ENCODE results near the gene SLC44A5. TPM values are rescaled to one million over a fixed set of nuclear protein-coding genes. Genes with fewer than 3 reads are reported as not detected.
"Not testable (repeated sequence)": the region's sequence is repeated elsewhere in the genome, so short reads cannot be mapped to it uniquely, and the experiment has no call there.

The SLC44A5 gene
- total RNA-seq, 1 donor from 2014 or later, result 0.21 TPM

GRCh38 chr1:75202751-75203150 lies 408.2 kb downstream of the SLC44A5 start:
- H3K4me1 Mint-ChIP-seq (ENCODE audit: unreplicated experiment), result no peaks in the 10 kb centered on the region
- H3K27me3 Mint-ChIP-seq (ENCODE audit: unreplicated experiment), result peaks cover 1% of the 10 kb centered on the region
- no peak for DNase-seq (ENCODE audit: extremely low spot score, unreplicated experiment)

GRCh38 chr1:75198761-75199160 lies 412.2 kb downstream of the SLC44A5 start:
- H3K27ac Mint-ChIP-seq (ENCODE audit: unreplicated experiment), result no peak overlapping the region
- H3K36me3 Mint-ChIP-seq (ENCODE audit: unreplicated experiment), result no peaks in the 10 kb centered on the region
- no peak overlapping the region for H3K4me3 Mint-ChIP-seq (ENCODE audit: unreplicated experiment)
- TF ChIP-seq CTCF (IDR thresholded peaks at IDR 0.05), result no peak
- no peak for DNase-seq (ENCODE audit: extremely low spot score, unreplicated experiment)
- peaks cover 2% of the 10 kb centered on the region for H3K27me3 Mint-ChIP-seq (ENCODE audit: unreplicated experiment)
- no peaks in the 10 kb centered on the region for H3K4me1 Mint-ChIP-seq (ENCODE audit: unreplicated experiment)
- H3K9me3 Mint-ChIP-seq (ENCODE audit: unreplicated experiment), result no peaks in the 10 kb centered on the region

More at GRCh38 chr1:75202751-75203150, 408.2 kb downstream of the SLC44A5 start:
- Mint-ChIP-seq H3K36me3 (ENCODE audit: unreplicated experiment) (no peaks in the 10 kb centered on the region), H3K4me3 (ENCODE audit: unreplicated experiment) (no peak overlapping the region), H3K27ac (ENCODE audit: unreplicated experiment) (no peak overlapping the region), H3K9me3 (ENCODE audit: unreplicated experiment) (no peaks in the 10 kb centered on the region)
- TF ChIP-seq CTCF (IDR thresholded peaks at IDR 0.05), result no peak

GRCh38 chr1:75198163-75198562 lies 412.8 kb downstream of the SLC44A5 start:
- no peak for DNase-seq (ENCODE audit: extremely low spot score, unreplicated experiment)
- Mint-ChIP-seq H3K4me3 (ENCODE audit: unreplicated experiment) (no peak overlapping the region), H3K9me3 (ENCODE audit: unreplicated experiment) (no peaks in the 10 kb centered on the region), H3K27me3 (ENCODE audit: unreplicated experiment) (peaks cover 5% of the 10 kb centered on the region), H3K27ac (ENCODE audit: unreplicated experiment) (no peak overlapping the region), H3K36me3 (ENCODE audit: unreplicated experiment) (no peaks in the 10 kb centered on the region), H3K4me1 (ENCODE audit: unreplicated experiment) (no peaks in the 10 kb centered on the region)
- TF ChIP-seq CTCF (IDR thresholded peaks at IDR 0.05), result no peak

- H3K27me3 Mint-ChIP-seq (ENCODE audit: unreplicated experiment), result peaks cover 7% of the 10 kb centered on the region
- no peak for TF ChIP-seq CTCF (IDR thresholded peaks at IDR 0.05)
- DNase-seq (ENCODE audit: extremely low spot score, unreplicated experiment), result no peak
- no peak overlapping the region for H3K4me3 Mint-ChIP-seq (ENCODE audit: unreplicated experiment)
- no peak overlapping the region for H3K27ac Mint-ChIP-seq (ENCODE audit: unreplicated experiment)
- no peaks in the 10 kb centered on the region for H3K36me3 Mint-ChIP-seq (ENCODE audit: unreplicated experiment)
- H3K4me1 Mint-ChIP-seq (ENCODE audit: unreplicated experiment), result no peaks in the 10 kb centered on the region
- H3K9me3 Mint-ChIP-seq (ENCODE audit: unreplicated experiment), result peaks cover 2% of the 10 kb centered on the region
Measured at GRCh38 chr1:75188892-75189291, 422.0 kb downstream of the SLC44A5 start.

- H3K9me3 Mint-ChIP-seq (ENCODE audit: unreplicated experiment), result peaks cover 27% of the 10 kb centered on the region
Measured at GRCh38 chr1:75181214-75181955, 429.5 kb downstream of the SLC44A5 start.

More at GRCh38 chr1:75181214-75181955, 429.5 kb downstream of the SLC44A5 start:
- not testable (repeated sequence) for DNase-seq (ENCODE audit: extremely low spot score, unreplicated experiment); H3K27me3 Mint-ChIP-seq (ENCODE audit: unreplicated experiment); H3K36me3 Mint-ChIP-seq (ENCODE audit: unreplicated experiment); H3K27ac Mint-ChIP-seq (ENCODE audit: unreplicated experiment); H3K4me3 Mint-ChIP-seq (ENCODE audit: unreplicated experiment); H3K4me1 Mint-ChIP-seq (ENCODE audit: unreplicated experiment)
